NCI-H2171 treated with DMSO at 0.1 percent for 48 hours (cell line): ENCODE results near the gene CASP2.
A peak's percentile ranks its signal among the peaks of the same experiment; 100 is the strongest.

ENCODE experiments used
- DNase-seq: peaks from one replicate; lab custom pipeline; 2025; lab: John Stamatoyannopoulos, UW

Gene CASP2

GRCh38 chr7:143287935-143288826 is at the start of gene CASP2:
Gene CASP2 (plus strand): TSS chr7:143288351. CDS start chr7:143288456, 105 bp downstream.
- DNase-seq: peak; percentile 96

- no peak for DNase-seq
Measured at GRCh38 chr7:143239813-143240212, 48.3 kb upstream of the CASP2 start.

GRCh38 chr7:143240291-143241168 is 47.6 kb upstream of the CASP2 start:
- DNase-seq: peak; percentile 83

- DNase-seq: no peak
Measured at GRCh38 chr7:143242306-143242705, 45.8 kb upstream of the CASP2 start.

GRCh38 chr7:143243111-143243510 is 45.0 kb upstream of the CASP2 start:
- no peak for DNase-seq

GRCh38 chr7:143243614-143244013 is 44.5 kb upstream of the CASP2 start:
- no peak for DNase-seq

GRCh38 chr7:143244321-143244720 is 43.8 kb upstream of the CASP2 start:
- no peak for DNase-seq

- no peak for DNase-seq
Measured at GRCh38 chr7:143245123-143245522, 43.0 kb upstream of the CASP2 start.

GRCh38 chr7:143247372-143247771 is 40.8 kb upstream of the CASP2 start:
- DNase-seq: no peak

- no peak for DNase-seq
Measured at GRCh38 chr7:143248761-143249354, 39.3 kb upstream of the CASP2 start.

- no peak for DNase-seq
Measured at GRCh38 chr7:143250199-143250598, 38.0 kb upstream of the CASP2 start.

GRCh38 chr7:143250822-143251221 is 37.3 kb upstream of the CASP2 start:
- DNase-seq: no peak

- DNase-seq: no peak
Measured at GRCh38 chr7:143252006-143252405, 36.1 kb upstream of the CASP2 start.

GRCh38 chr7:143255564-143255963 is 32.6 kb upstream of the CASP2 start:
- DNase-seq: no peak

GRCh38 chr7:143256325-143256724 is 31.8 kb upstream of the CASP2 start:
- no peak for DNase-seq

GRCh38 chr7:143256932-143257331 is 31.2 kb upstream of the CASP2 start:
- no peak for DNase-seq

GRCh38 chr7:143257501-143257900 is 30.6 kb upstream of the CASP2 start:
- no peak for DNase-seq

GRCh38 chr7:143258831-143259230 is 29.3 kb upstream of the CASP2 start:
- DNase-seq: no peak

- DNase-seq: no peak
Measured at GRCh38 chr7:143259765-143260164, 28.4 kb upstream of the CASP2 start.

GRCh38 chr7:143261901-143262300 is 26.2 kb upstream of the CASP2 start:
- DNase-seq: no peak

- DNase-seq: peak; percentile 60
Measured at GRCh38 chr7:143263266-143264195, 24.6 kb upstream of the CASP2 start, which contains the start of gene GSTK1. Gene GSTK1 (plus strand): TSS chr7:143263441. CDS start chr7:143263514, 73 bp downstream.
